Astrocyte (in vitro differentiated cells and primary cell): ENCODE measurements around the gene PFKFB4. TPM values are rescaled to one million over a fixed set of nuclear protein-coding genes. Genes with fewer than 3 reads are reported as not detected.

Experiments used
- DNase-seq: peaks from one replicate; pipeline ENCODE4 v3.0.0-alpha.2; 2010; ENCODE audit warnings: low read depth
- FAIRE-seq: peaks from 2 replicates; lab custom pipeline; 2011; peaks lifted over from hg19 to GRCh38; lab: Jason Lieb, UNC
- H2AFZ ChIP-seq: 2 replicates; pipeline ENCODE4 v1.6.0; 2012; ENCODE audit warnings: low read depth, low read length, inconsistent platforms
- H3K27ac ChIP-seq: 2 replicates; pipeline ENCODE4 v1.5.1; 2011; ENCODE audit warnings: low read depth, low read length, inconsistent platforms
- H3K27me3 ChIP-seq: 2 replicates; pipeline ENCODE4 v1.6.0; 2011; ENCODE audit warnings: low read length, inconsistent platforms; ENCODE audit not compliant: insufficient read depth
- H3K36me3 ChIP-seq: 2 replicates; pipeline ENCODE4 v1.5.1; 2011; ENCODE audit warnings: low read length, inconsistent platforms; ENCODE audit not compliant: insufficient read depth
- H3K4me1 ChIP-seq: 2 replicates; pipeline ENCODE4 v1.5.1; 2011; ENCODE audit warnings: low read length, inconsistent platforms; ENCODE audit not compliant: insufficient read depth
- H3K4me2 ChIP-seq: 2 replicates; pipeline ENCODE4 v1.6.0; 2012; ENCODE audit warnings: low read length, inconsistent platforms
- H3K4me3 ChIP-seq: 2 replicates; pipeline ENCODE4 v1.5.1; 2011; ENCODE audit warnings: low read depth, mild to moderate bottlenecking, low read length, inconsistent platforms; ENCODE audit not compliant: insufficient read depth
- H3K79me2 ChIP-seq: 2 replicates; pipeline ENCODE4 v1.6.0; 2012; ENCODE audit warnings: mild to moderate bottlenecking, low read length, inconsistent platforms; ENCODE audit not compliant: insufficient read depth
- H3K9ac ChIP-seq: 2 replicates; pipeline ENCODE4 v1.6.0; 2012; ENCODE audit warnings: mild to moderate bottlenecking, low read length, inconsistent platforms
- H3K9me3 ChIP-seq: 2 replicates; pipeline ENCODE4 v1.5.1; 2012; ENCODE audit warnings: low read depth, mild to moderate bottlenecking, low read length, inconsistent platforms; ENCODE audit not compliant: insufficient read depth
- H4K20me1 ChIP-seq: 2 replicates; pipeline ENCODE4 v1.6.0; 2012; ENCODE audit warnings: low read length, inconsistent platforms; ENCODE audit not compliant: insufficient read depth
- H3K27ac Mint-ChIP-seq: one replicate; pipeline ENCODE4 v1.8.0; 2021; ENCODE audit warnings: mild to moderate bottlenecking, mixed read lengths; ENCODE audit not compliant: unreplicated experiment
- H3K27me3 Mint-ChIP-seq: one replicate; pipeline ENCODE4 v1.8.0; 2021; ENCODE audit warnings: low read depth, mixed read lengths; ENCODE audit not compliant: unreplicated experiment
- H3K36me3 Mint-ChIP-seq: one replicate; pipeline ENCODE4 v1.8.0; 2021; ENCODE audit warnings: low read depth, mixed read lengths; ENCODE audit not compliant: unreplicated experiment
- H3K4me1 Mint-ChIP-seq: one replicate; pipeline ENCODE4 v1.8.0; 2021; ENCODE audit warnings: low read depth, mixed read lengths; ENCODE audit not compliant: unreplicated experiment
- H3K4me3 Mint-ChIP-seq: one replicate; pipeline ENCODE4 v1.8.0; 2021; ENCODE audit warnings: mild to moderate bottlenecking, moderate library complexity, mixed read lengths; ENCODE audit not compliant: unreplicated experiment
- H3K9me3 Mint-ChIP-seq: one replicate; pipeline ENCODE4 v1.8.0; 2021; ENCODE audit warnings: mild to moderate bottlenecking, mixed read lengths; ENCODE audit not compliant: unreplicated experiment
- EZH2 ChIP-seq: IDR thresholded peaks from 2 replicates; pipeline ENCODE4 v1.6.1; 2012; ENCODE audit warnings: mild to moderate bottlenecking, low read length, inconsistent platforms; ENCODE audit not compliant: insufficient read depth
- total RNA-seq: library from RNA; stranded (reverse); gene quantifications from 2 replicates; pipeline ENCODE4 v1.2.1, GENCODE V29; 2021
- TF ChIP-seq, protein P1 (sequence below): IDR thresholded peaks from 2 replicates; pipeline ENCODE4 v1.5.1; 2011; ENCODE audit warnings: low read depth, mild to moderate bottlenecking, inconsistent platforms, low read length, moderate library complexity; ENCODE audit not compliant: insufficient read depth

Gene PFKFB4
- total RNA-seq, 1 donor from 2014 or later = 27.8 TPM

GRCh38 chr3:48562367-48563095 lies 5.9 kb upstream of the PFKFB4 start:
- H3K4me1 Mint-ChIP-seq = peaks cover 43% of the 10 kb centered on the region
- Histone ChIP-seq H3K27ac (peak overlapping the region; percentile 76), H3K79me2 (peaks cover 11% of the 10 kb centered on the region), H3K4me2 (no peak overlapping the region), H3K36me3 (no peaks in the 10 kb centered on the region), H3K9me3 (no peaks in the 10 kb centered on the region), H3K4me1 (peaks cover 76% of the 10 kb centered on the region), H3K27me3 (no peaks in the 10 kb centered on the region), H3K9ac (peak overlapping the region; percentile 59), H4K20me1 (peaks cover 16% of the 10 kb centered on the region), H3K4me3 (no peak overlapping the region), H2AFZ (no peak overlapping the region)
- H3K9me3 Mint-ChIP-seq = no peaks in the 10 kb centered on the region
- H3K27me3 Mint-ChIP-seq = no peaks in the 10 kb centered on the region
- peak overlapping the region; percentile 87 for H3K27ac Mint-ChIP-seq
- FAIRE-seq (no peak), DNase-seq (no peak)
- TF ChIP-seq, protein P1, sequence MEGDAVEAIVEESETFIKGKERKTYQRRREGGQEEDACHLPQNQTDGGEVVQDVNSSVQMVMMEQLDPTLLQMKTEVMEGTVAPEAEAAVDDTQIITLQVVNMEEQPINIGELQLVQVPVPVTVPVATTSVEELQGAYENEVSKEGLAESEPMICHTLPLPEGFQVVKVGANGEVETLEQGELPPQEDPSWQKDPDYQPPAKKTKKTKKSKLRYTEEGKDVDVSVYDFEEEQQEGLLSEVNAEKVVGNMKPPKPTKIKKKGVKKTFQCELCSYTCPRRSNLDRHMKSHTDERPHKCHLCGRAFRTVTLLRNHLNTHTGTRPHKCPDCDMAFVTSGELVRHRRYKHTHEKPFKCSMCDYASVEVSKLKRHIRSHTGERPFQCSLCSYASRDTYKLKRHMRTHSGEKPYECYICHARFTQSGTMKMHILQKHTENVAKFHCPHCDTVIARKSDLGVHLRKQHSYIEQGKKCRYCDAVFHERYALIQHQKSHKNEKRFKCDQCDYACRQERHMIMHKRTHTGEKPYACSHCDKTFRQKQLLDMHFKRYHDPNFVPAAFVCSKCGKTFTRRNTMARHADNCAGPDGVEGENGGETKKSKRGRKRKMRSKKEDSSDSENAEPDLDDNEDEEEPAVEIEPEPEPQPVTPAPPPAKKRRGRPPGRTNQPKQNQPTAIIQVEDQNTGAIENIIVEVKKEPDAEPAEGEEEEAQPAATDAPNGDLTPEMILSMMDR = no peak
- no peak for TF ChIP-seq EZH2
- peaks cover 10% of the 10 kb centered on the region for H3K36me3 Mint-ChIP-seq
- no peak overlapping the region for H3K4me3 Mint-ChIP-seq

- no peaks in the 10 kb centered on the region for H3K36me3 ChIP-seq
- H3K27me3 ChIP-seq = no peaks in the 10 kb centered on the region
- H3K4me2 ChIP-seq = peak overlapping the region; percentile 83
- H2AFZ ChIP-seq = peak overlapping the region; percentile 74
- peak overlapping the region; percentile 37 for H3K4me3 ChIP-seq
- H3K9me3 ChIP-seq = no peaks in the 10 kb centered on the region
- peak overlapping the region; percentile 80 for H3K27ac ChIP-seq
- peak overlapping the region; percentile 87 for H3K27ac Mint-ChIP-seq
- H3K36me3 Mint-ChIP-seq = peaks cover 8% of the 10 kb centered on the region
- peaks cover 43% of the 10 kb centered on the region for H3K4me1 Mint-ChIP-seq
- peaks cover 76% of the 10 kb centered on the region for H3K4me1 ChIP-seq
- peaks cover 16% of the 10 kb centered on the region for H4K20me1 ChIP-seq
- H3K27me3 Mint-ChIP-seq = no peaks in the 10 kb centered on the region
- no peaks in the 10 kb centered on the region for H3K9me3 Mint-ChIP-seq
- DNase-seq (peak; percentile 39), FAIRE-seq (no peak)
- TF ChIP-seq, protein P1 = no peak
- TF ChIP-seq EZH2 = no peak
- peak overlapping the region; percentile 73 for H3K4me3 Mint-ChIP-seq
- peaks cover 11% of the 10 kb centered on the region for H3K79me2 ChIP-seq
- H3K9ac ChIP-seq = peak overlapping the region; percentile 64
Observed at GRCh38 chr3:48561045-48561736, 4.6 kb upstream of the PFKFB4 start.
